GM23248 (cell line): ENCODE measurements around the gene GADD45B. TPM values are rescaled to one million over a fixed set of nuclear protein-coding genes. Genes with fewer than 3 reads are reported as not detected.
"Not testable (repeated sequence)": the region's sequence is repeated elsewhere in the genome, so short reads cannot be mapped to it uniquely, and the experiment has no call there.

Experiments
- DNase-seq: peaks from one replicate; pipeline ENCODE4 v3.0.0-alpha.2; 2015
- H2AFZ ChIP-seq: fragments of 200-600 bp; sonication (generic); 2 replicates; pipeline ENCODE4 v1.6.1; 2016; ENCODE audit warnings: antibody characterized with exemption
- H3F3A ChIP-seq: fragments of 200-600 bp; sonication (generic); 2 replicates; pipeline ENCODE4 v1.6.1; 2016; ENCODE audit warnings: mild to moderate bottlenecking, antibody characterized with exemption, mixed run types; ENCODE audit not compliant: insufficient read depth
- H3K27ac ChIP-seq: fragments of 200-600 bp; sonication (generic); 2 replicates; pipeline ENCODE4 v1.5.1; 2016; ENCODE audit warnings: mild to moderate bottlenecking
- H3K27me3 ChIP-seq: fragments of 200-600 bp; sonication (generic); replicated peaks from 2 replicates; pipeline ENCODE4 v1.6.1; 2016; ENCODE audit warnings: mild to moderate bottlenecking; ENCODE audit not compliant: insufficient read depth
- H3K36me3 ChIP-seq: fragments of 200-600 bp; sonication (generic); 2 replicates; pipeline ENCODE4 v1.6.1; 2016; ENCODE audit warnings: low read depth, mild to moderate bottlenecking
- H3K4me1 ChIP-seq: fragments of 200-600 bp; sonication (generic); 2 replicates; pipeline ENCODE4 v1.6.1; 2016; ENCODE audit warnings: mild to moderate bottlenecking; ENCODE audit not compliant: insufficient read depth
- H3K4me2 ChIP-seq: fragments of 200-600 bp; sonication (generic); one replicate; pipeline ENCODE4 v1.6.1; 2016; ENCODE audit warnings: mild to moderate bottlenecking; ENCODE audit not compliant: unreplicated experiment
- H3K4me3 ChIP-seq: fragments of 200-600 bp; sonication (generic); 2 replicates; pipeline ENCODE4 v1.5.1; 2016; ENCODE audit warnings: mild to moderate bottlenecking
- H3K79me2 ChIP-seq: fragments of 200-600 bp; sonication (generic); 2 replicates; pipeline ENCODE4 v1.6.1; 2016; ENCODE audit warnings: mild to moderate bottlenecking; ENCODE audit not compliant: insufficient read depth
- H3K9ac ChIP-seq: fragments of 200-600 bp; sonication (generic); 2 replicates; pipeline ENCODE4 v1.6.1; 2016; ENCODE audit warnings: mild to moderate bottlenecking
- H3K9me2 ChIP-seq: fragments of 200-600 bp; sonication (generic); 2 replicates; pipeline ENCODE4 v1.6.1; 2016; ENCODE audit warnings: mixed run types, mild to moderate bottlenecking, moderate library complexity; ENCODE audit not compliant: insufficient read depth
- H3K9me3 ChIP-seq: fragments of 200-600 bp; sonication (generic); one replicate; pipeline ENCODE4 v1.6.1; 2017; ENCODE audit warnings: low read depth
- H4K20me1 ChIP-seq: fragments of 200-600 bp; sonication (generic); 2 replicates; pipeline ENCODE4 v1.6.0; 2016; ENCODE audit not compliant: insufficient read depth
- EZH2 ChIP-seq: fragments of 200-600 bp; sonication (generic); IDR thresholded peaks from 2 replicates; pipeline ENCODE4 v1.6.1; 2018; ENCODE audit warnings: antibody characterized with exemption, mild to moderate bottlenecking; ENCODE audit not compliant: insufficient read depth, poor library complexity, severe bottlenecking
- EZH2phosphoT487 ChIP-seq: fragments of 200-600 bp; sonication (generic); IDR thresholded peaks from 2 replicates; pipeline ENCODE4 v1.6.1; 2018; ENCODE audit warnings: antibody characterized with exemption, moderate library complexity, mild to moderate bottlenecking, low read depth; ENCODE audit not compliant: insufficient read depth
- WGBS, 2 experiments: methylation state at CpG; one replicate each; pipeline ENCODE4 v1.1.6; 2015 to 2017; ENCODE audit warnings: low lambda C conversion rate in 2 of 2, low coverage in 1 of 2; ENCODE audit errors: missing lambda C conversion rate in 2 of 2; 5-methylcytosine and 5-hydroxymethylcytosine counted together
- in situ Hi-C: fragments of 300-500 bp; cut with MboI; formaldehyde crosslinking; loops from 2 replicates; pipeline ENCODE4 v1.15.0; 2020
- polyA plus RNA-seq: library from polyadenylated mRNA; unstranded; fragments of >200 nt; fragmentation: Nextera tagmentation; extraction: Ambion mirVana; gene quantifications from 2 replicates; pipeline ENCODE4 v1.2.1, GENCODE V29; 2016
- total RNA-seq: library from RNA; depleted of rRNA; stranded (reverse); fragments of >200 nt; shearing (Covaris generic); gene quantifications from 2 replicates; pipeline ENCODE4 v1.2.3, GENCODE V29; 2014

Gene GADD45B
- total and polyA plus RNA-seq, 2 experiments from 2014 or later, result 89.7 to 96.1 TPM

DNA sequence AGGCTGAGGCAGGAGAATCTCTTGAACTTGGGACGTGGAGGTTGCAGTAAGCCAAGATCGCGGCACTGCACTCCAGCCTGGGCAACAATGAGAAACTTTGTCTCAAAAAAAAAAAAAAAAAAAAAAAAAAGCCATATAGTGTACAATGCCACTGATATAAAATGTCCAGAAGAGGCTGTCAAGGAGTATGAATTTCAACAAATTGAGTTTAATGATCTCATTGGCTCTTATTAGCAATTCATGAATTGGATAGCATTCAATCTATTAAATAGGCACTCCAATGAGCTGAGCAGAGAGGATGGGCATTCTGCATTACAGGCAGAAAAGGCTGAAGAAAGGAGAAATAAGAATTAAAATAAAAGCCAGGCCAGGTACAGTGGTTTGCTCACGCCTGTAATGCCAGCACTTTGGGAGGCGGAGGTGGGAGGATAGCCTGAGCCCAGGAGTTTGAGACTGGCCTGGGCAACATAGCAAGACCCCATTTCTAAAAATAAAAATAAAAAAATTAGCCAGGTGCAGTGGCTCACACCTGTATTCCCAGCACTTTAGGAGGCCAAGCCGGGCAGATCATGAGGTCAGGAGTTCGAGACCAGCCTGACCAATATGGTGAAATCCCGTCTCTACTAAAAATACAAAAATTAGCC lies 18.4 kb upstream of the GADD45B start:
- H3K79me2 ChIP-seq, result peaks cover 60% of the 10 kb centered on the region
- H3K9me3 ChIP-seq, result no peaks in the 10 kb centered on the region
- TF ChIP-seq EZH2, result no peak
- no peak for TF ChIP-seq EZH2phosphoT487
- in situ Hi-C loops, result no loop called here
- H3K27ac ChIP-seq, result peak overlapping the region; percentile 58
- no peaks in the 10 kb centered on the region for H4K20me1 ChIP-seq
- H3K9ac ChIP-seq, result peak overlapping the region; percentile 69
- 95 to 98% methylated on average over 8 of the region's 8 CpGs for WGBS, 2 experiments
- H3K9me2 ChIP-seq, result no peaks in the 10 kb centered on the region
- no peaks in the 10 kb centered on the region for H3K36me3 ChIP-seq
- H3K4me3 ChIP-seq, result peak overlapping the region; percentile 69
- H3F3A ChIP-seq, result no peaks in the 10 kb centered on the region
- DNase-seq, result no peak
- peak overlapping the region; percentile 85 for H3K4me2 ChIP-seq
- peak overlapping the region; percentile 94 for H2AFZ ChIP-seq
- 0 out of 2 replicates have a peak, but pooled peaks cover 4% of the 10 kb centered on the region for H3K4me1 ChIP-seq
- no peaks in the 10 kb centered on the region for H3K27me3 ChIP-seq

DNA sequence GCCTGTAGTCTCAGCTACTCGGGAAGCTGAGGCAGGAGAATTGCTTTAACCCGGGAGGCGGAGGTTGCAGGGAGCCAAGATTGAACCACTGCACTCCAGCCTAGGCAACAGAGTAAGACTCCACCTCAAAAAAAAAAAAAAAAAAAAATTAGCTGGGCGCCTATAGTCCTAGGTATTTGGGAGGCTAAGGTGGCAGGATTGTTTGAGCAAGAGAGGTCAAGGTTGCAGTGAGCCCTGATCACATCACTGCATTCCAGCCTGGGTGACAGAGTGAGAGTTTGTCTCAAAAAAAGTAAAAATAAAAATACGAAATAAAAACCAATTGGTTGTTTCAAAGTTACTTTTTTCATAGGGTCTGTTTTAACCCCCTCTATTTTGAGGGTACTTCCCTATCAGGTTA lies 17.9 kb upstream of the GADD45B start:
- H3K27me3 ChIP-seq, result no peaks in the 10 kb centered on the region
- H3K4me3 ChIP-seq, result no peak overlapping the region
- H3F3A ChIP-seq, result no peaks in the 10 kb centered on the region
- no peak for DNase-seq
- in situ Hi-C loops, result no loop called here
- no peaks in the 10 kb centered on the region for H3K9me3 ChIP-seq
- H4K20me1 ChIP-seq, result no peaks in the 10 kb centered on the region
- TF ChIP-seq EZH2phosphoT487 (no peak), EZH2 (no peak)
- H3K79me2 ChIP-seq, result peaks cover 55% of the 10 kb centered on the region
- H3K4me2 ChIP-seq, result no peak overlapping the region
- H3K9me2 ChIP-seq, result no peaks in the 10 kb centered on the region
- H3K36me3 ChIP-seq, result no peaks in the 10 kb centered on the region
- no peak overlapping the region for H3K9ac ChIP-seq
- 0 out of 2 replicates have a peak, but pooled peaks cover 6% of the 10 kb centered on the region for H3K4me1 ChIP-seq
- 92% methylated on average over 5 of the region's 5 CpGs for WGBS, 2 experiments
- no peak overlapping the region for H3K27ac ChIP-seq
- H2AFZ ChIP-seq, result no peak overlapping the region

DNA sequence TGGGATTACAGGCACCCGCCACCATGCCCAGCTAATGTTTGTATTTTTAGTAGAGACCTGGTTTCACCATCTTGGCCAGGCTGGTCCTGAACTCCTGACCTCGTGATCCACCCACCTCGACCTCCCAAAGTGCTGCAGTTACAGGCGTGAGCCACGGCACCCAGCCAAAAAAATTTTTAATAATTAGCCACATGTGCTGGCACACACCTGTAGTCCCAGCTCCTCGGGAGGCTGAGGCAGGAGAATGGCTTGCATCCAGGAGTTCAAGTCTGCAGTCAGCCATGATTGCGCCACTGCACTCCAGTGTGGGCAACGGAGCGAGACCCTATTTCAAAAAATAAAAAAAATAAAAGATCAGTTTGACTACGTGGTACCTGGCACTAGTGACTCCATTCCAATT lies 17.2 kb upstream of the GADD45B start:
- H3K36me3 ChIP-seq, H3K9me2 ChIP-seq, H3K9ac ChIP-seq, H3K9me3 ChIP-seq, H3K4me1 ChIP-seq, H3K4me2 ChIP-seq, H3F3A ChIP-seq, DNase-seq, in situ Hi-C loops, H3K27me3 ChIP-seq, H4K20me1 ChIP-seq, H2AFZ ChIP-seq, H3K4me3 ChIP-seq, H3K27ac ChIP-seq: not testable (repeated sequence)
- WGBS, 2 experiments, result 87 to 91% methylated on average over 10 of the region's 10 CpGs
- peaks cover 47% of the 10 kb centered on the region for H3K79me2 ChIP-seq

DNA sequence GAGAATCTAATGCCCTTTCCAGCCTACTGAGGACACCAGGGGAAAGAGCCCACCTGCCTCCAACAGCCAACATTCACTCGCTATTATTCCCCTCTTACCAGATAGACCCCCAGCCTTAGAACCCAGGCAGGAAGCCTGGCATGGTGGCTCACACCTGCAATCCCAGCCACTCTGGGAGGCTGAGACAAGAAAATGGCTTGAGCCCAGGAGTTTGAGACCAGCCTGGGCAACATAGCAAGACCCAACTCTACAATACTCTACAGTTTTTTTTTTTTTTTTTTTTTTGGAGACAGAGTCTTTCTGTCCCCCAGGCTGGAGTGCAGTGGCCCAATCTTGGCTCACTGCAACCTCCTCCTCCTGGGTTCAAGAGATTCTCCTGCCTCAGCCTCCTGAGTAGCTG lies 15.7 kb upstream of the GADD45B start:
- peaks cover 33% of the 10 kb centered on the region for H3K79me2 ChIP-seq
- H3F3A ChIP-seq, result no peaks in the 10 kb centered on the region; the same call in 1 of the 2 replicates
- no peak overlapping the region for H3K9ac ChIP-seq
- no peaks in the 10 kb centered on the region for H3K9me3 ChIP-seq
- no peak overlapping the region for H3K4me3 ChIP-seq
- no peak overlapping the region for H3K4me2 ChIP-seq
- in situ Hi-C loops, result no loop called here
- TF ChIP-seq EZH2phosphoT487, result no peak
- TF ChIP-seq EZH2, result no peak
- no peaks in the 10 kb centered on the region for H3K27me3 ChIP-seq
- 0 out of 2 replicates have a peak, but pooled peaks cover 6% of the 10 kb centered on the region for H3K4me1 ChIP-seq
- no peaks in the 10 kb centered on the region for H4K20me1 ChIP-seq
- DNase-seq, result no peak
- no peaks in the 10 kb centered on the region for H3K36me3 ChIP-seq
- no peaks in the 10 kb centered on the region for H3K9me2 ChIP-seq
- H3K27ac ChIP-seq, result no peak overlapping the region
- WGBS, 2 experiments, result 94 to 100% methylated on average over 1 of the region's 1 CpG
- no peak overlapping the region for H2AFZ ChIP-seq
